Lower leg skin (tissue), 3 donors: Measurements from ENCODE around the gene NNMT.

Experiments
- CTCF ChIP-seq, 3 donors: fragments of 450-650 bp; IDR thresholded peaks; one replicate each; pipeline ENCODE4 v1.5.1; 2016; ENCODE audit warnings: antibody characterized with exemption in 3 of 3, mild to moderate bottlenecking in 3 of 3, moderate library complexity in 2 of 3
- POLR2A ChIP-seq, 2 donors: fragments of 450-650 bp; IDR thresholded peaks; one replicate each; pipeline ENCODE4 v1.6.1; 2016 to 2017; ENCODE audit warnings: antibody characterized with exemption in 2 of 2, mild to moderate bottlenecking in 1 of 2, moderate library complexity in 1 of 2

GRCh38 chr11:114265122-114265878 is 30.9 kb upstream of the NNMT start:
- TF ChIP-seq CTCF (IDR thresholded peaks at IDR 0.05): no peak
- no peak for TF ChIP-seq POLR2A (IDR thresholded peaks at IDR 0.05)
